Activated CD4-positive, alpha-beta T cell treated with anti-CD3 and anti-CD28 coated beads, Interleukin-10, Interleukin-2, amounts not matched to agents 100 ng/mL and 50 ng/mL, durations not matched to agents 16 hours and 8 hours (primary cell): Measurements from ENCODE around the gene NISCH.

Source experiments
- DNase-seq: peaks from one replicate; pipeline ENCODE4 v3.0.0-alpha.2; 2020

NISCH gene

GRCh38 chr3:52455283-52456168, at the start of gene NISCH:
TSS of gene NISCH (plus strand) at chr3:52455604. CDS start at chr3:52455642, 38 bp downstream.
- peak; percentile 95 for DNase-seq

- DNase-seq, result no peak
Observed at GRCh38 chr3:52406231-52406661, 49.2 kb upstream of the NISCH start.

GRCh38 chr3:52406791-52407510, 48.5 kb upstream of the NISCH start:
- no peak for DNase-seq

DNA sequence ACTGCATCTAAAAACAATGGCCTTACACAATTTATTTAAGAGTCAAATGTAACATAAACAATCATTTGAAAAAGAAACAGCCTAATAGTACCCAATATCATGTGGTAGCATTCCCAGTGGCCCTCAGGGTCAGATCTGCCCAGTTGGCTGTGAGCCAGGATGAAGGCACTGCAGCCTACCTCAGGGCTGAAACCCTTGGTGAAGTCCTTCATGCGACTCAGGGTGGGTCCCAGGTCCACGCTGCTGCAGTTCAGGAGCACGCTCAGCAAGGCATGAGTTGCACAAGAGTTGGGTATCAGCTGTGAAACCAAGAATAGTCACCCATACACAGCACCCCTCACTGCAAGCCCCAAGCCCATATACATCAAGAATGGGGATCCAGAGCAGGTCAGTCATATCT, 47.6 kb upstream of the NISCH start:
- no peak for DNase-seq

GRCh38 chr3:52408466-52408865, 46.9 kb upstream of the NISCH start:
- DNase-seq, result no peak

DNA sequence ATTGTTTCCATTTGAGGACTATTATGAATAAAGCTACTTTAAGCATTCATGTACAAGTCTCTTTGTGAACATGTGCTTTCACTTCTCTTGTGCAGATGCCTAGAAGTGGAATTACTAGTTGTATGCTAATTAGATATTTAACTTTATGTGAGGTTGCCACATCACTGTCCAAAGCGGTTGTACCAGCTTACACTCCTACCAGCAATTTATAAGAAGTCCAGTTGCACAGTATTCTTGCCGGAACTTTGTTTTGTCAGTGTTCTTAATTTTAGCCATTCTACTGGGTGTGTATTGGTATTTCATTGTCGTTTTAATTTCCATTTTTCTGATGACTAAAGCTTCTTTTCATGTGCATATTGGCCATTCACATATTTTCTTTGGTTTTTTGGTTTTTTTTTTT, 39.6 kb upstream of the NISCH start:
- no peak for DNase-seq

DNA sequence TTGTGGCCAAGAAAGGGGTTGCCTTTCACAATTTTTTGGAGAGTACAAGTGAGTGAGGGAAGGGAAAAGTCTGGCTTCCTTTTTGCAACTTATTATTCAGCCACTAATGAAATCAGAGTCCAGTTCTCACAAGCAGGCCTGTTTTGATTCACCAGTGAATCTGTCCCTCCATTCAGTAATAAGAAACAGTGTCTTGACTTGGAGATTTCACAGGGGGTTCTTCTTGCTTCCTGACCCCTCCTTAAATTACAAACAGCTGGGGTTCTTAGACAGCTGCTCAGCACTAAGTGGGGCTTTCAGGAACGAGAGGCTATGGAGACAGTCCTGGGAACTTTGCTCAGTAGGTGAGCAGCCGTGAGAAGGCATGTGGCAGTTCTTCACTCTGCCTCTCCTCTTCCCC, 35.0 kb upstream of the NISCH start:
- no peak for DNase-seq

DNA sequence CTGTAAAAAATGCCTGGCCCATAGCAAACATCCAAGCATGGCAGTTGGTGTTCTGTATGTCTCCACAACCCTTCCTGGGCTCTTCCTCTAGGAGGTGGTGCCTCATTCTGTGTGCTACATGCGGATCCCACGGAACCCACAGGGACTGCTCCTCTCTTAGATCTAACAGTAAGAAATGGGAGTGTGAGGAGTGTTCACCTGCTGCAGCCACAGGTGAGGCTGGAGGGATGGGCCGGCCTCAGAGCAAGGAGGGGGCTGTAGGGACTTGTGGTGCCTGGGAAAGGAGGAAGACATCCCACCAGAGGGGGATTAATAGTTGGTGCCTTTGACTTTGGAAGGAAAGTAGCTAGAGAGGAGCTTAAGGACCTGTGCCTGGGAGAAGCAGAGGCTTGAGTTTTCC, 32.7 kb upstream of the NISCH start:
- DNase-seq, result no peak

- no peak for DNase-seq
Observed at GRCh38 chr3:52423173-52423572, 32.2 kb upstream of the NISCH start.

- peak; percentile 55 for DNase-seq
Observed at GRCh38 chr3:52428151-52429005, 27.0 kb upstream of the NISCH start.

GRCh38 chr3:52429031-52429430, 26.4 kb upstream of the NISCH start:
- no peak for DNase-seq

GRCh38 chr3:52429779-52430415, 25.5 kb upstream of the NISCH start:
- DNase-seq, result no peak

DNA sequence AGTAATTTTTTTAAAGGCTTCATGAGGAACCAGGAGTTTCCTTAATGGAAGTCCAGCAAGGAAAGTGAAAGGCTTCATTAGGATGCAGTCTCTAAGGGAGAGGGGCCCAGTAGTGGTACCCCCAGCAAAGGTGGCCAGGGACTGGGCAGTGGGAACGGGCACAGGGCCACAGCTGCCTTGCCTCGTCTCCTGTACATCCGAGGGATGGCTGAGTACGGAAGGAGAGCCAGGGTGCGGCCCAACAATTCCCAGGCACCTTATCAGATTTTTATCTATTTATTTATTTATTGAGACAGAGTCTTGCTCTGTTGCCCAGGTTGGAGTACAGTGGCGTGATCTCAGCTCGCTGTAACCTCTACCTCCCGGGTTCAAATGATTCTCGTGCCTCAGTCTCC, 25.0 kb upstream of the NISCH start:
- DNase-seq, result no peak

DNA sequence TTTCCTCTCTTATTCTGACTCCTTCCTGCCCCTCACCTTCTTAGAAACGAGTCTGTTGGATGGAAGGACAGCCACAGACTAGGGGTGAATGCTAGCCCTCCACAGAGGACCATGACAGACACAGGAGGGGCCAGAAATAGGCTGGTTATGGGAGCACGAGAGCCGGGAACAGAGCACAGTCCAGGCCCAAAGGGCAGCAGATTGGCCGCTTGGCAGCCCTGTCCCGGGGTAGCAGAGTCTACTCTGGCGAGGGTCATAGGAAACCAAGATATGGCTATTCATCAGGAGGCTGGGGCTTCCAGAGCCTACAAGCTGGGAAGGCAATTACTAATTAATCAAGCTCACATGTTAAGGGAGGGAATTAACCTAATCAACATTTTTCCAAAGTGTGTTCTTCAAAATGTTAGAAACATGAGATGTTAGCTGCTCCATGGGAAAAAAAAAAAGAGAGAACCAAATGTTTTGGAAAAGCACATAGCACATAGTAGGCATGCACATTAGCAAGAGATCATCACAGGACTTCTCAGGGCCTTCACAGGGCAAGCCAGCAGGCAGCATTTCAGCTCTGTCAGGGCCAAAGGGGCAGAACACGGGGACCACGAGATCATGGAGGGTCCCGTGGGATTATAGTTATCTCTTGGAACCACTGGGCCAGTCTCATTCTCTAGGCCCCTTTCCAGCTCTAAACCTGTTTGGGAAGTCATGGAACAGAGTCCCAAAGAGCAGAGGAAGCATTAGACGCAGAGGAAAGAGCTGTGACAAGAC, 23.8 kb upstream of the NISCH start:
- no peak for DNase-seq

DNA sequence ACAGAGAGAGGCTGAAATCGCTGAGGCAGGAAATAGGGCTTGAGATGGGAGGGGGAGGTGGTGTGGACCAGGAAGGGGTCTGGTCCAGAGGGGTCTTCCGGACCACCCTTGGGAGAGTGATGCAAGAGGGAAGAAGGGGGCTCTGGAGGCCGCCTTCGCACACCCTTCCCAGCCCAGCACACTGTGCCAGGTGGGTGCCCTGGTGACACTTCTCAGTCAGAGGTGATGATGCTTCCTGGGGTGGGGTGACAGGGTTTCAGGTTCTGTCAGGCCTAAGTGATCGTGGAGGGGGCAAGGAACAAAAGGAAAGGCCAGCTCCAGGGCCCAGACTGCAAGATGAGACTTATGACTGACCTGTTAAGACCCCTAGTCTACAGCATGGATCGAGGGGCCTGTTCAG, 23.2 kb upstream of the NISCH start:
- no peak for DNase-seq

DNA sequence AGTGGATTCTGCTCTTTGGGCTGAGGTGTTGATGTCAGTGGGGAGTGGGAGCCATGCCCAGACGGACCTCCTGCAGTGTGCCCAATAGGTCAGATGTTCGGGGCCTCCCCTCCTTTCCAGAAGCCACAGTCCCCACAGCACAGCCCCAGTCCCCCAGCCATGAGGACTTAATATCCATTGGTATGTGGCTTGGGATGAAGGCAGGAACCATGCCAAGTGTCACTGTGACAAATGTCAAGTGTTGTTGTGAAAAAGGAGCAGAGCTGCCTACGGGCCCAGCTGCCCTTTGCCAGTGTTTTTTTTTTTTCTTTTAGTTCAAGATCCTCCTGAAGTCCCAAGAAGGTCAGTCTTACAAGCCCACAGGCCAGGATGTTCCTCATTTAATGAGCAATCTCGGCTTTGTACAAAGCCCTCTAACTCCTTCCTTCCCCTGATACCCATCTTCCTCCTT, 22.7 kb upstream of the NISCH start:
- no peak for DNase-seq

DNA sequence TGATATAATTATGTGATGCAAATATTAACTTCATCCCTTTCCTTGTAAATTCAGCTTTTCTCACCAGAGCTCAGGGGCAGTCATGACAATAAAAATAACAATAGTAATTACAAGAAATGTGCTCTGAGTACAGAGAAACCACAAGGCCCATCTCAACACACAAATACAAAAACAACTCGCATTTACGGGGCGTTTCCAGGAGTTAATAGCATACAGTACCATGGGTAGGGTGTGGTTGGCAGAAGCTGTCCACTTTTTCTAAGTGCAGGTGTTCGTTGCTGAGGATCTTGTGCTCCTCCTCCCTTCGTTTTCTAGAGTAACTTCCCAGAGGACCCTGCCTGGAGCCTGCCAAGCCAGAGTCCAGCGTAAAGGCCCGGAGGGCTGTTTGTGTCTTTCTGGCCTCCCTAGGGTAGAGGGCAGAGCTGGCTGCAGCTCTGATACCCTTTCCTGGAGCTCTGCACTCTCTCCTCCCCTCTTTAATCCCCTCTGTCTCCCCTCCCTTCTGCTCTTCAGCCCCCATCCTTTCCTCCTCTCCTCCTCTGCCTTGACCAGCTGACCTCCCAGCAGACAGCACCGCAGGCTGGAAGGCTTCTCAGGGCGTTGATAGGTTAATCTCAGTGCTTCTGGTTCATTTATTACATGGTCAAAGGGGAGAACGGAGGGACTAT, 21.9 kb upstream of the NISCH start:
- DNase-seq, result peak; percentile 39

DNA sequence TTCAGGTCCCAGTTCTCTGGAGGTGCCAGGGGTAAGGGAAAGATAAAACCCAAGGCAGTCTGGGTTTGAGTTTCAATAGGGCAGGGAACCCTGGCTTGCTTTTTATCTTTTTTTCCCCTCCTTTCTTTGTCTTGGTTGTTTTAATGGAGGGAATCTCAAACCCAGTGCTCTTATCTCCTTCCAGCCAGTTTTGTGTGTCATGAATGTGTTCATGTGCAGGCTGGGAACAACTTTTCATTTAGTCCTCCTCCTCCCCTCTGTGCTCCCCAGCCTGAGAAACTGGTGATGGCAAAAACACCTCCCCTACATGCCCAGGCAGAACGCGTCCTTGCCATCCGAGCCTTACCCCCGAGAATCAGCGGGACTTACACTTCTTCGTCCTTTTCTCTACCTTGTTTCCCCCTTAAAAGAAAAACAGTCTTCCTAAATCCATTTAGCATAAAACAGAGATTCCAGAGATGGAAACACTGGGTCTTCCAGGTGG, 21.4 kb upstream of the NISCH start:
- no peak for DNase-seq

GRCh38 chr3:52434491-52435115, 20.8 kb upstream of the NISCH start:
- DNase-seq, result no peak

- DNase-seq, result no peak
Observed at GRCh38 chr3:52435246-52436101, 19.9 kb upstream of the NISCH start.
